ENCODE data around the gene OR10K1.

DNA sequence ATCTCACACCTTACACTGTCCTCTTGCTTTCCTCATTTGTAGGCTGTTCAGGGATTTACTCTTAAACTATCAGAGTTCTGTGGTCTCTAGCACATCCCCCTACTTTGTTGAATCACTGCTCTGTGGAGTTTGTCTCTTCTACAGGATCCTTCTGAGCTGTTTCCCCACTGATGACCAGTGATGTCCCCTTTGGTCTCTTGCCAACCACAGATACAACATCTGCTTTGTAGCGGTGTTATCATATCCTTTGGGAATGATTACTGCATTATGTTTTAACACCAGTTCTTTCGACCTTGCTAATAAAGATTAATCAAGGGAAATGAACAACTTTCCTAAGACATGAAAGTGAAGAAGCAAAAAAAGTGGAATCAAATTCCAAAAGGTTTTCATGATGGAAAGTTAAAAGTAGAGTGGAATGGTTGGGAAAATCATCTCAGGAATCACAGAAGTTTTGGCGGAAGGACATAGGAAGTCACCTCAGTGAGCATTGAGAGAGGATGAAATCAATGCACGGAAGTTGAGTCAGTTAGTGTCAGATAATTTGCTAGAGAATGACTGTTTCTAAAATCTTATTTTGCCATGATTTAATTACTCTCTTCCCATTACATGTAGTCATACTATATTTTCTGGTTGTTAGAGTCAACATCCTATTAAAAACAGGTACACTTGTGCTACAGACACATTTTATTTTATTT, 46.8 kb upstream of the OR10K1 start:
- TF ChIP-seq, protein P1, sequence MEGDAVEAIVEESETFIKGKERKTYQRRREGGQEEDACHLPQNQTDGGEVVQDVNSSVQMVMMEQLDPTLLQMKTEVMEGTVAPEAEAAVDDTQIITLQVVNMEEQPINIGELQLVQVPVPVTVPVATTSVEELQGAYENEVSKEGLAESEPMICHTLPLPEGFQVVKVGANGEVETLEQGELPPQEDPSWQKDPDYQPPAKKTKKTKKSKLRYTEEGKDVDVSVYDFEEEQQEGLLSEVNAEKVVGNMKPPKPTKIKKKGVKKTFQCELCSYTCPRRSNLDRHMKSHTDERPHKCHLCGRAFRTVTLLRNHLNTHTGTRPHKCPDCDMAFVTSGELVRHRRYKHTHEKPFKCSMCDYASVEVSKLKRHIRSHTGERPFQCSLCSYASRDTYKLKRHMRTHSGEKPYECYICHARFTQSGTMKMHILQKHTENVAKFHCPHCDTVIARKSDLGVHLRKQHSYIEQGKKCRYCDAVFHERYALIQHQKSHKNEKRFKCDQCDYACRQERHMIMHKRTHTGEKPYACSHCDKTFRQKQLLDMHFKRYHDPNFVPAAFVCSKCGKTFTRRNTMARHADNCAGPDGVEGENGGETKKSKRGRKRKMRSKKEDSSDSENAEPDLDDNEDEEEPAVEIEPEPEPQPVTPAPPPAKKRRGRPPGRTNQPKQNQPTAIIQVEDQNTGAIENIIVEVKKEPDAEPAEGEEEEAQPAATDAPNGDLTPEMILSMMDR (IDR thresholded peaks at IDR 0.05): no peak
- no peak for TF ChIP-seq POLR2A (IDR thresholded peaks at IDR 0.05)
